MM.1S (cell line): Measurements from ENCODE around the gene KIAA0319L.

Experiments
- DNase-seq: peaks from one replicate; pipeline ENCODE4 v3.0.0-alpha.2; 2015
- H2AFZ ChIP-seq: fragments of 300-600 bp; sonication (generic); 2 replicates; pipeline ENCODE4 v1.6.0; 2016; ENCODE audit warnings: antibody characterized with exemption, low read length
- H3F3A ChIP-seq: fragments of 300-600 bp; sonication (generic); 2 replicates; pipeline ENCODE4 v1.6.1; 2016; ENCODE audit warnings: mild to moderate bottlenecking, antibody characterized with exemption, low read length, moderate library complexity, mixed read lengths; ENCODE audit not compliant: insufficient read depth
- H3K27ac ChIP-seq: fragments of 300-600 bp; sonication (generic); 2 replicates; pipeline ENCODE4 v1.5.1; 2016; ENCODE audit warnings: mild to moderate bottlenecking, low read length
- H3K27me3 ChIP-seq: fragments of 300-600 bp; sonication (generic); replicated peaks from 2 replicates; pipeline ENCODE4 v1.6.0; 2016; ENCODE audit warnings: low read length; ENCODE audit not compliant: insufficient read depth
- H3K36me3 ChIP-seq: fragments of 300-600 bp; sonication (generic); replicated peaks from 2 replicates; pipeline ENCODE4 v1.6.1; 2016; ENCODE audit warnings: mild to moderate bottlenecking, low read length, mixed read lengths; ENCODE audit not compliant: insufficient read depth
- H3K4me1 ChIP-seq: fragments of 300-600 bp; sonication (generic); 2 replicates; pipeline ENCODE4 v1.6.1; 2016; ENCODE audit warnings: low read length, mixed read lengths
- H3K4me2 ChIP-seq: fragments of 300-600 bp; sonication (generic); 2 replicates; pipeline ENCODE4 v1.6.0; 2016; ENCODE audit warnings: low read depth, low read length
- H3K4me3 ChIP-seq: fragments of 300-600 bp; sonication (generic); 2 replicates; pipeline ENCODE4 v1.5.1; 2016; ENCODE audit warnings: low read length, mixed read lengths
- H3K79me2 ChIP-seq: fragments of 300-600 bp; sonication (generic); 2 replicates; pipeline ENCODE4 v1.6.1; 2016; ENCODE audit warnings: mixed run types, low read length, mixed read lengths
- H3K9ac ChIP-seq: fragments of 300-600 bp; sonication (generic); 2 replicates; pipeline ENCODE4 v1.6.1; 2016; ENCODE audit warnings: low read length, mixed read lengths
- H3K9me2 ChIP-seq: fragments of 300-600 bp; sonication (generic); replicated peaks from 2 replicates; pipeline ENCODE4 v1.6.1; 2016; ENCODE audit warnings: mild to moderate bottlenecking, low read length, mixed read lengths; ENCODE audit not compliant: insufficient read depth
- H3K9me3 ChIP-seq: fragments of 300-600 bp; sonication (generic); replicated peaks from 2 replicates; pipeline ENCODE4 v1.6.1; 2016; ENCODE audit warnings: mild to moderate bottlenecking, low read length, mixed read lengths; ENCODE audit not compliant: insufficient read depth
- H4K20me1 ChIP-seq: fragments of 300-600 bp; sonication (generic); 2 replicates; pipeline ENCODE4 v1.6.1; 2016; ENCODE audit warnings: mild to moderate bottlenecking, low read length, moderate library complexity, mixed read lengths; ENCODE audit not compliant: insufficient read depth
- EZH2 ChIP-seq: fragments of 300-600 bp; sonication (generic); optimal IDR thresholded peaks from 2 replicates; pipeline ENCODE3; 2017; ENCODE audit warnings: low read depth, mild to moderate bottlenecking, antibody characterized with exemption, low read length, mixed read lengths
- EZH2phosphoT487 ChIP-seq: fragments of 300-600 bp; sonication (generic); IDR thresholded peaks from 2 replicates; pipeline ENCODE4 v1.6.1; 2018; ENCODE audit warnings: antibody characterized with exemption, low read length
- TF ChIP-seq, protein P1 (sequence below): fragments of 300-600 bp; sonication (generic); IDR thresholded peaks from 2 replicates; pipeline ENCODE4 v1.5.1; 2016; ENCODE audit warnings: antibody characterized with exemption, low read length, mixed read lengths

Gene KIAA0319L

DNA sequence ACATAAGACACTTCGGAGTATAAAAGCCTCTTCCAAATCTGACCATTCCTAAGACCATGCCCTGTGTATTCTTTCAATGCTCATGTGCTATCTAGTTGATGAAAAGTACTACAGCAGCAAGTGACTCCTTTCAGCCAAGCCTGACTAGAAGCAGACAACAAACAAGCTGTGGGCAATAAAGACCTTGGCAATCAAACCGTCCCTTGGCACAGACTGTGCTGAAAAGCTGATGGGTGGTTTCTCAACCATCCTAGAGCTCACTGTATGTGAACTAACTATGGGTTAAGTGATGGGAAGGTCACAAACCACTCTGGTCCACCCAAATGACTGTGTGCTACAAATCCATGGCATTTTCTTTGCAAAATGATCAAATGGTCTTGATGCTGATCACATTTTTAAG, 94.0 kb downstream of the KIAA0319L start:
- no peaks in the 10 kb centered on the region for H4K20me1 ChIP-seq
- no peak overlapping the region for H2AFZ ChIP-seq
- no peak overlapping the region for H3K4me3 ChIP-seq
- H3K9me2 ChIP-seq, result no peaks in the 10 kb centered on the region
- no peaks in the 10 kb centered on the region for H3K79me2 ChIP-seq
- H3K4me1 ChIP-seq, result peaks cover 11% of the 10 kb centered on the region
- no peaks in the 10 kb centered on the region for H3K27me3 ChIP-seq
- H3K36me3 ChIP-seq, result no peaks in the 10 kb centered on the region
- H3K9me3 ChIP-seq, result no peaks in the 10 kb centered on the region
- no peak for DNase-seq
- H3K4me2 ChIP-seq, result no peak overlapping the region
- no peak overlapping the region for H3K9ac ChIP-seq
- peaks cover 5% of the 10 kb centered on the region; the same call in 1 of the 2 replicates for H3F3A ChIP-seq
- no peak overlapping the region for H3K27ac ChIP-seq
- TF ChIP-seq EZH2phosphoT487 (no peak), EZH2 (no peak)
- TF ChIP-seq, protein P1, sequence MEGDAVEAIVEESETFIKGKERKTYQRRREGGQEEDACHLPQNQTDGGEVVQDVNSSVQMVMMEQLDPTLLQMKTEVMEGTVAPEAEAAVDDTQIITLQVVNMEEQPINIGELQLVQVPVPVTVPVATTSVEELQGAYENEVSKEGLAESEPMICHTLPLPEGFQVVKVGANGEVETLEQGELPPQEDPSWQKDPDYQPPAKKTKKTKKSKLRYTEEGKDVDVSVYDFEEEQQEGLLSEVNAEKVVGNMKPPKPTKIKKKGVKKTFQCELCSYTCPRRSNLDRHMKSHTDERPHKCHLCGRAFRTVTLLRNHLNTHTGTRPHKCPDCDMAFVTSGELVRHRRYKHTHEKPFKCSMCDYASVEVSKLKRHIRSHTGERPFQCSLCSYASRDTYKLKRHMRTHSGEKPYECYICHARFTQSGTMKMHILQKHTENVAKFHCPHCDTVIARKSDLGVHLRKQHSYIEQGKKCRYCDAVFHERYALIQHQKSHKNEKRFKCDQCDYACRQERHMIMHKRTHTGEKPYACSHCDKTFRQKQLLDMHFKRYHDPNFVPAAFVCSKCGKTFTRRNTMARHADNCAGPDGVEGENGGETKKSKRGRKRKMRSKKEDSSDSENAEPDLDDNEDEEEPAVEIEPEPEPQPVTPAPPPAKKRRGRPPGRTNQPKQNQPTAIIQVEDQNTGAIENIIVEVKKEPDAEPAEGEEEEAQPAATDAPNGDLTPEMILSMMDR, result no peak

DNA sequence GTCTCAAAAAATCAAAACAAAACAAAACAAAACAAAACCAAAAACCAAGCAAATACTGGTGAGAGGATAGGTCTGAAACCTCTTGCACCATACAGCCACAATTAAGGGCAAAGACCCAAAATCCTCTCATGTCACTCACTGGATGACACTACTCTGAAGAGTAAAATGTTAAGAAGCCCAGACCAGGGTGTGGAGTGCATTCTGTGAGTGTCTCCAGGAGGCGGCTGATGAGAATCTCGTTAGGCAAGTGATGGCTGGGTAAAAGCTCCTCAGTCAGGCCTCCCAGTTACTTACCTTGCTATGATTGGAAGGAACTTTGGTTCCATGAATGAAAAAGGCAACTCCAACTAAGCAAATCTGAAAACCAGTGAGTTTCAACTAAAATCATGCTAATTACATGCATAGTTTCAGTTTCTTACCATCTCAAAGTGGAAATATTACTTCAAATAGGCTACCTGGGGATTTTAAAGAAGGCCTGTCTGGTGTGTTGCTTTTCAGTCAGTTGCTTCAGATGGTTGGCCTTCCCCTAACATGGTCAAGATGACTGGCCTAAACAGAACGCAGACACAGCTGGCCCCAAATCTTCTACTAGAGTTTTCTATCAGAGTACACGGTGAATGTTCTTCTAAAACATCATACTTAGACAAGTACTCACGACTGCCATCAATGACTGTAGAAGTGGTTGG, 95.1 kb downstream of the KIAA0319L start:
- Histone ChIP-seq H3K9ac (no peak overlapping the region), H3K27me3 (no peaks in the 10 kb centered on the region), H3K4me3 (no peak overlapping the region), H3K4me1 (peaks cover 11% of the 10 kb centered on the region), H3K9me3 (no peaks in the 10 kb centered on the region), H3K9me2 (no peaks in the 10 kb centered on the region), H3K79me2 (no peaks in the 10 kb centered on the region), H2AFZ (no peak overlapping the region), H3F3A (peaks cover 5% of the 10 kb centered on the region; the same call in 1 of the 2 replicates), H3K4me2 (no peak overlapping the region), H4K20me1 (no peaks in the 10 kb centered on the region), H3K36me3 (no peaks in the 10 kb centered on the region), H3K27ac (no peak overlapping the region)
- no peak for TF ChIP-seq EZH2phosphoT487
- TF ChIP-seq EZH2, result no peak
- TF ChIP-seq, protein P1, result no peak
- no peak for DNase-seq

DNA sequence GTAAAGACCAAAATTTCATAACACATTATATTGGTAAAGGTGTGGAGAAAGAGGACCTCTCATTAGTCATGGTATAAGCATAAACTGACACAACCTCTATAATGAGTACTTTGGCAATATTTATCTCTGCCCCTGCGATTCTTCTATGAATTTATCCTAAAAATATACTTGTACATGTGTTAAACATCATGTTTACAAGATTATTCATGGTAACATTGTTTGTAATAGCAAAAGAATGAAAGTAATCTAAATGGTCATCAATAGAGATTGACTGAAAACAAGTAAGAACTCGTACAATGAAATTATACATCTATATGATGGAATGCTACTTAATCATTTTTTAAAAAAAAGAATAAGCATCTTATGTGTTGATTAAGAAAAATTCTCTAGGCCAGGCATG, 96.4 kb downstream of the KIAA0319L start:
- Histone ChIP-seq H3K36me3 (no peaks in the 10 kb centered on the region), H3F3A (peaks cover 5% of the 10 kb centered on the region; the same call in 1 of the 2 replicates)
- TF ChIP-seq EZH2, result no peak
- no peak for TF ChIP-seq EZH2phosphoT487
- TF ChIP-seq, protein P1, result no peak

More for the DNA sequence above, 96.4 kb downstream of the KIAA0319L start:
- H3K27ac ChIP-seq, result no peak overlapping the region
- H3K9ac ChIP-seq, result no peak overlapping the region
- H3K9me3 ChIP-seq, result no peaks in the 10 kb centered on the region
- no peak for DNase-seq
- no peaks in the 10 kb centered on the region for H3K27me3 ChIP-seq
- H2AFZ ChIP-seq, result no peak overlapping the region
- H3K4me2 ChIP-seq, result no peak overlapping the region
- no peak overlapping the region for H3K4me3 ChIP-seq
- H3K4me1 ChIP-seq, result peaks cover 11% of the 10 kb centered on the region
- H3K79me2 ChIP-seq, result no peaks in the 10 kb centered on the region
- H3K9me2 ChIP-seq, result no peaks in the 10 kb centered on the region
- H4K20me1 ChIP-seq, result no peaks in the 10 kb centered on the region
